T47D (cell line): Measurements from ENCODE around the gene HOTAIR.

Experiments used
- DNase-seq, 2 experiments: peaks; one replicate each; pipeline versions ENCODE4 v3.0.0 to v3.0.0-alpha.2; 2011 to 2012; ENCODE audit warnings: low read depth in 1 of 2, low spot score in 1 of 2
- JUND ChIP-seq: IDR thresholded peaks from 2 replicates; pipeline ENCODE4 v1.6.1; 2012; ENCODE audit warnings: low read depth
- in situ Hi-C: cut with HindIII; loops from 2 replicates; pipeline ENCODE4 v1.10.0; 2016; ENCODE audit warnings: low sequenced_read_pairs, low pct_unique_long_range_greater_than_20kb

The HOTAIR gene

DNA sequence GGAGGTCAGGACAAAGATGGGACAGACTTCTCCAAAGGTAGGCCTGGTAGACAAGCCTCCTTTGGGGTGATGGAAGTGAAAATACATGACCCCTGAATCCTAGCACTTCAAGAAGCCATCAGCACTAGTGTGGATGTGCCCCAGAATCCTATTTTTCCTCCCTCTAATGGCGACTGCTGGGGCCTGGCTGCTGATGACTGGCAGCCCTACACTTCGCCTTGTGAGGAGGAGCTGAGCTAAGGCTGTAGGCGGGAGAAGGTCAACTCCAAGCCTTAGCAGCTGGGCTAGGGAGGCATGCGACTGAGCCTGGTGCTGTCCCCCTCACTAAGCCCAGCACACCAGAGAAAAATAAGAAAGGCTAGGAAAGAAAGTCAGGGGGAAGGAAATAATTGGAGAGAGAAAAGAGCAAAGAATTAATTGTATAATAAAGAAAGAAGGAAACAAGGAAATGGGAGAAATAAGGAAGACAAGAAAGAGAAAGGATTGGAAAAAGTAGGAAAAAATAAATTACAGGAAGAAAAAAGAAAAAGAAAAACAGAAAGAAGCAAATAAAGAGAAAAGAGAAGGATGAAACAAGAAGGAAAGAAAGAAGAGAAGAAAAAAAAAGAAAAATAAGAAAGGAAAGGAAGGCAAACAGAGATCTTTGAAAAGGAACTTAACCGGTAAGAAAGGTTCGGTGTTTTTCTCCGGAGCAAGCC lies 5.5 kb upstream of the HOTAIR start:
- no peak for TF ChIP-seq JUND
- DNase-seq = peak in 1 of 2 experiments; percentile 72
- in situ Hi-C loops = no loop called here

DNA sequence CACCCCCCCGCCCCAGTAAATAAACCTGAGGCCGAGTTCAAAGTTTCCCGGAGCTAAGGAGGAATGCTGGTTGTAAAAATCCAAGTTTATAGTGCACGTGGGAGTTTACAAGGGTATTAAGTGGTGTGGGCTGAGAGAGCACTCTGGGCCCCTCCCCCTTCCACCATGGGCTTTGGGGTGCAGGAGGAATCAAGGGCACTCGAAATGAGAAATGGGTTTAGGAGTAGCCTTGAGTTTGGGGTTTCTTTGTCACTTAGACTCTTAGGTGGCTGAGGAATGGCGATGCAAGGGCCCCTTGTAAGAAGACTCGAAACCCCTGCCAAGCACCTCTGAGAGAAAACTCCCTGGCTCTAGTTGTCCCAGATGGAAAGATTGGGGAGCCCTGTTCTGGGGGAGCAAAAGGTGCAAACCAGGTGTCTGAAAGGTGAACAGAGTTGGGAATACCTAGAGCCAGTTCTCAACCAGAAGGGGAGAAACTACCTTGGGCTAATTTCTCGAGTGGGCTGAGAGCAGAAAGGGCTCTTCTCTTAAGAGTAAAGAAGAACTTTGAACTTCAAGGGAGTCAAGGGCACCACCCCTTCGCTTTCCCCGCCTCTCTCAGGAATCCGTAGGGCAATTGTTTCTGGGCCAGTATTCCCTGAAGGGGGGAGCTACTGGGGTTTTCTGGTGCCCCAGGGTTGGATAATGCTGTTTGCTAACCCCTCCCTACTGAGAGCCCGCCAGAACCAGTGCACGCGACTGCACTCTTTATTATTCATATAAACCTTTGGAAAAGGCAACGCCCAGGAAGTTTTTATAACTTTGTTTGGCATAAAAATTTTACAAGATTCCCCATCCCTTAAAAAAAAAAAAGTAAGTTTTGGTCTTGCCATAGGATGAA lies 4.0 kb upstream of the HOTAIR start:
- in situ Hi-C loops = no loop called here
- peak in 1 of 2 experiments; percentile 91 for DNase-seq

DNA sequence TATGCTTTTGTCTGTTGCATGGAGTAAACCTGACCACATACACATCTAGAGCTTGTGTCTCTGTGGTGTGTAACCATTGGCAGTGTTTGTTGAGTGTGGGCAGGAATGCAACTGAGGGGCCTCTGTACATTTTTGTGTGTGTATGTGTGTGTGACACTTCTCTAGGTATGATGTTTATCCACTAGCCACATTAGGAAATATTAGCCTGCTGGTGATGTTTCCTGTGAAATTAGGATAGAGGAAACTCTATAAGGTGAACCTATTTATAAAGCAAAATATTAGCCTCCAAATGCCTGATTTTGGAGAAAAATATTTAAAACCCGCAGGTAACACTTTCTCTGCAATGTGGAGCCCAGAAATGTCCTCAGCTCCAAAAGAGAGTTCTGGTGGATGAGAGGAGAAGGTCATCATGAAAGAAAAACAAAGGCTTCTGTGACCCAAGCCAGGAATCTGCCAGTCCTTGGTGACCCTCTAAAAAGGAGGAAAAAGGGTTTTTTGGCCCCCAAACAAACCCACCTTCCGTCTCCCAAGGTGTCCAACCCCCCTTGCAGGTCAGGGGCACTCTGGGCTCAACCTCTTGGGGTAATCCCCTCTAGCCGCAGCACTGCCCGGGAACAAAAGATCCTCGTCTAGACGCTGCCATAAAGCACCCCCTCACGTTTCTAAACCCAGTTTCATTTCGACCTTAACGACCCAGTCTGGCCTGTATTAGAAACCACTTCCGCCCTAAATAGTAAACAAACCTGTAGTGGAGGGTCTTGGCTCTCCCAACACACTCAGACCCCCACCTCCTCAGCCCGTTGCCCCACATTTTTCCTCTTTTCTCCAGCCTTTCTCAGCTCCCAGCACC lies 3.1 kb upstream of the HOTAIR start:
- in situ Hi-C loops = no loop called here
- DNase-seq = no peak
- TF ChIP-seq JUND = no peak

More for the DNA sequence above, 4.0 kb upstream of the HOTAIR start:
- no peak for TF ChIP-seq JUND

DNA sequence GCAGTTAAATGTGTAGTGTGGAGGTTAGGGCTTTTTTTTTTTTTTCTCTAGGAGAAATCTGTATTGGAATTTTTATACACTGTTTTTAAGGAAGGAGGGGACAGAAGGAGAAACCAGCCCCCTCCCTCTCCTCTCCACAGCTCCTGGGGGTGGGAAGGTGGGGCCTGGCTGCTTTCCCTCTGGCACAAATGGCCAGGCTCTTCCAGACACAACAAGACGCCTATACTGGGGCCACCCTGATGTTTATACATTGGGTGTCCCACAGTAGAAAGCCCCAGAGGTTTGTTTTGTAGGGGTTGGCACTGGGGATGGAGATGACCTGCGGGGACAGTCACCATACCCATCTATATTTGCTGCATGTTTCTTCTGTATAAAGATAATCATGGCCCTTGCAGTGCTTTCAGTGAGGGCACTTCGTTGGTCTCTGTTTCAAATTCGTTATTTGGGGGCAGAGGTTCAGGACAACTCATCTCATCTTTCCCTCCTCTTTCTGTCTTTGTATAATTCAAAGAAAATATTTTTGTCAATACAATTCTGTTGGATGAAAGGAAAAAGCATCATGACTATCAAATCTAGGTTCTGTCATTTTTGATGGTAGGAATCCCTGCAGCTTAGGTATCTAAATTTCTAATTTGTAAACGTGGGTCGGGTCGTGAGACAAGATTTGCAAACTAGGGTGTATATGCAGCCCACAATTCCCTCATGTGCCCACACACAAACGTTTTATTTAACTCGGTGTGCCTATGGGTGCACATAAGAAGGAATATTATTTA lies 2.3 kb upstream of the HOTAIR start:
- in situ Hi-C loops = no loop called here

DNA sequence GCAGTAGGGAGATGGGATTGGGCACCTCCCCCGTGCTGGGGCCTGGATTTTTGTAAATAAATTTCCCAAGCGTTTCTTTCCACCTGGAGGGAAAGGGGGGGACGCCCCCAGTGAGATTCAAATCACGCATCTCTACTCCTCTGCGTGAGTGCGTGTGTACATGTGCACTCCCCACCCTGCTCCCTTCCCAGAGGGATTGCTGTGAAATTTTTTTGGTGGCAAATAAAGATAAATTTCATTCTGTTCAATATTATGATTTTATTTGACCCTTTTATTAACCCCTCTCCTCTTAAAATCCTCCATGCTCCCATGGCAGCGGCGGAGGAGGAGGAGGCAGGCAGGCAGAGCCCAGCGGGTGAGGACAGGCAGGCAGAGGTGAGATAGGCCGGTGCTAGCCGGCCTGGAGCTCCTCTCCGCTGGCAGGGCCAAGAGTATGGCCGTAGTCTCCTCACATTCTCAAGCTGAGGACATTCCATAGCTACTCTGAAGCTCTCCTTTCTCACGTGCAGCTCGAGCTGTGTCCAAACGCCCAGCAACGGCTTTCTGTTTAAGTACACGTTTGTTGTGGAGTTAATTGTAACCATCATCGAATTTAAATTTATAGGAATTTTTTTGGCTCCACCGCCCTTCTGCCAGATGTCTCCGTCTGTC lies 1.5 kb upstream of the HOTAIR start:
- DNase-seq = peak in 1 of 2 experiments; percentile 73
- no peak for TF ChIP-seq JUND
- in situ Hi-C loops = no loop called here

More for the DNA sequence above, 2.3 kb upstream of the HOTAIR start:
- TF ChIP-seq JUND = no peak
- no peak for DNase-seq

DNA sequence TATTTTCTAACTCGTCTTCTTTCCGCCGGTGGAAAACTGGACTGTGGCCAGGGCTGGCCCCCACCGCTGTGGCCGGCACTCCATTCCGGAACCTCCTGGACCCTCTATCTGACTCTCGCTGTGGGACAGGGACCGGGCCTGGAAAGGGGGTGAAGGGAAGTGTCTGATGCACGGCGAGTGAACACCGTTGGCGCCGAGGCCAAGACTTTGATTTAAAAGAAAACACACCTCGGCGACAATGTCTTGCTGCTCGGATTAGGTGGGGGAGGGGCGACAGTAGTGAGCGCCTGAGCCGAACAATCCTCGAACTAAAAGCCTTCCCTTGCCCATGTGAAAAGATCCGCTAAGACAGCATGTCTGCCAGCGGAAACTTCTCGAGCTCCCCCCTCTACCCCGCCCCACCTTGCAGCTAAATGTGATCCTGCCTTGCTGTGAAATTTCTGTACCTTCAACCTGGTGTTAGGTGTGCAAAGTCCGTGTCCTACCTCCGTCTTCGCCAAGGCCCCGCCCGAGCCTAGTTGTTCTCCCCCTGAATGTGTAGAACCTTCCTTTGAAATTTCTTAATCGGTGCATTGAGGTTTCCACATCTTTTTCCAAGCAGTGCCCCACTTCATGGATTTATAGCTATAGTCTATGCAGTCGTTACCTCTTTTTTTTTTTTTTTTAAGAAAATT lies 862 bp upstream of the HOTAIR start:
- in situ Hi-C loops = no loop called here
- DNase-seq = peak in 1 of 2 experiments; percentile 84
- TF ChIP-seq JUND = no peak

DNA sequence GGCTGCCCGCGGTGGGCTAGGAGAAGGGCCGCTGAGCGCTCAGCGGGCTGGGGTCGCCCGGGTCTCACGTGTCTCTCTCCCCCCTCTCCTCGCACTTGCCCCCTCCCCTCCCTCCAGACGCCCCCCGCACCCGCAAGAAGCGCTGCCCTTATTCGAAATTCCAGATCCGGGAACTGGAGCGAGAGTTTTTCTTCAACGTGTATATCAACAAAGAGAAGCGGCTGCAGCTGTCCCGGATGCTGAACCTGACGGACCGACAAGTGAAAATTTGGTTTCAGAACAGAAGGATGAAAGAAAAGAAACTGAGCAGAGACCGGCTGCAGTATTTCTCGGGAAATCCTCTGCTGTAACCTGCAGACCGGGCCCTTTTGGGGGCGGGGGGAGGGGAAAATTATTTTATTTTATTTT lies 314 bp upstream of the HOTAIR start:
- no peak for TF ChIP-seq JUND
- in situ Hi-C loops = no loop called here
- no peak for DNase-seq

DNA sequence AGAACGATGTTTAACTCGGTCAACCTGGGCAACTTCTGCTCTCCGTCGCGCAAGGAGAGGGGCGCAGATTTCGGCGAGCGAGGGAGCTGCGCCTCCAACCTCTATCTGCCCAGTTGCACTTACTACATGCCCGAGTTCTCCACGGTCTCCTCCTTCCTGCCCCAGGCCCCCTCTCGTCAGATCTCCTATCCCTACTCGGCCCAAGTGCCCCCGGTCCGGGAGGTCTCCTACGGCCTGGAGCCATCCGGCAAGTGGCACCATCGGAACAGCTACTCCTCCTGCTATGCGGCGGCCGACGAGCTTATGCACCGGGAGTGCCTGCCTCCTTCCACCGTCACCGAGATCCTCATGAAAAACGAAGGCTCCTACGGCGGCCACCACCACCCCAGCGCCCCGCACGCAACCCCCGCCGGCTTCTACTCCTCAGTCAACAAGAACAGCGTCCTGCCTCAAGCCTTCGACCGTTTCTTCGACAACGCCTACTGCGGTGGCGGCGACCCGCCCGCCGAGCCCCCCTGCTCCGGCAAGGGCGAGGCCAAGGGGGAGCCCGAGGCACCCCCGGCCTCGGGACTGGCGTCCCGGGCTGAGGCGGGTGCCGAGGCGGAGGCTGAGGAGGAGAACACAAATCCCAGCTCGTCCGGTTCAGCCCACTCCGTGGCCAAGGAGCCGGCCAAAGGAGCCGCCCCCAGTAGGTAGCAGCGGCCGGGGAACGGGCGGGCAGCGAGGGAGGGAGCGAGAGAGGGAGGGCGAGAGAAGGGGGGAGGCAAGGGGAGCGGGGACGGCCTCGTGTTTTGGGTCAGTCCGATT lies 1.3 kb downstream of the HOTAIR start:
- TF ChIP-seq JUND = no peak
- peak; percentile 91 to 93 for DNase-seq
- in situ Hi-C loops = no loop called here

DNA sequence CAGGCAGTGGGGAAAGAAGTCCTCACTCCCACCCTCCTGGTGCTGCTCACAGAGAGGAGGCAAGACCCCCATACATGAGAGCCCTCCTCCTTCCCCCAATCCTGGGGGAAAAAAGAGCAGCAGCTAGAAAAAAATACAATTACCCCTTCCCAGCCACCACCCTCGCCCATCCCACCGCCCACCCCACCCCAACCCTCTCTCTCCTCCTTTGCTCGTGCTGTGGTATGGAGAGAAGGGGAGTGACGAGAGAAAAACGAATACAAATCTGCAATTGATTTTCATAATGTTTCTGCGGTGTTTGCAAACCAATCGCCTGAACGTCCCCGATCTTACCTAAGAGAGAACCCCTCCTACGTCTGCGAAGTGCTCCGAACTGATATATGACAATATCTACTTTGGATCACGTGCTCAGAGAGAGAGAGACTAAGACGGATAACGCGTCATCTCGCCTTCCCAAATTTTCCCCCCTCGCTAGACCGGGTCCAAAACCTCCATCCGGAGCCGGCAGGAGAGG lies 2.0 kb downstream of the HOTAIR start, which contains the start of gene HOXC11:
Gene HOXC11 (plus strand): TSS at position 405 of the 514 bp plus-strand sequence. CDS start 116 bp downstream, outside the sequence.
- TF ChIP-seq JUND = no peak
- no peak for DNase-seq
- in situ Hi-C loops = no loop called here

DNA sequence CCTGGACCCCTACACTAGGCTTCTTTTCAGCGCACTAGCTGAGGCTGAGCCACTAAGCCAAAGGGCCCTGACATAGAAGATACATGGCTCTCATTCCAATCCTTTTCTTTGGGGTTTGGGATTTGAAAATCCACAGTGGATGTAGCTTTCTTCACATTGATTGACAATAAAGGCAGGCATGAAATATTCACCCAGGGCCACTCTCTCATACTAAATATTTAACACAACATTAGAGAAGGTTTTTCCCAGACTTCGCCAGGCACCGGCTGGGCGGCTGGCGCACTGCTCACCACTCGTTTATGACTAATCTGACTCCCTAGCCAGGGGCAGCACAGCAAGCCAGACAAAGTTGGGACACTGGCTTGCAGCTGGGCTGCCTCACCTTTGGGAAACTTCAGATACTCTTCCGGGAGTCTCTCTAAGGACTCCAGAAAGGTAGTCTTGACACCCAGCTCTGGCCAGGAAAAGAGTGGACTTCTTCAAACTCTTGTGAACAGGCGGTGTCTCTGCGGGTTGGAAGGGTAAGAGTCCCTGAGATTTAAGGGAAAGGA lies 2.5 kb downstream of the HOTAIR start:
- in situ Hi-C loops = no loop called here
- no peak for TF ChIP-seq JUND
- DNase-seq = no peak
